ENCODE results near the gene HSD17B2. TPM values are rescaled to one million over a fixed set of nuclear protein-coding genes. Genes with fewer than 3 reads are reported as not detected.
"Not testable (repeated sequence)": the region's sequence is repeated elsewhere in the genome, so short reads cannot be mapped to it uniquely, and the experiment has no call there.

The HSD17B2 gene
- total RNA-seq, 1 donor from 2014 or later, result 0.47 TPM

GRCh38 chr16:82082543-82083244 is 47.6 kb downstream of the HSD17B2 start:
- no peak for DNase-seq

GRCh38 chr16:82083710-82084353 is 48.8 kb downstream of the HSD17B2 start:
- DNase-seq, result no peak

GRCh38 chr16:82085011-82085779 is 50.1 kb downstream of the HSD17B2 start:
- DNase-seq, result no peak

- DNase-seq, result no peak
Observed at GRCh38 chr16:82088483-82088882, 53.4 kb downstream of the HSD17B2 start.

- DNase-seq, result no peak
Observed at GRCh38 chr16:82091241-82091640, 56.2 kb downstream of the HSD17B2 start.

GRCh38 chr16:82092711-82093110 is 57.7 kb downstream of the HSD17B2 start:
- no peak for DNase-seq

GRCh38 chr16:82093666-82094300 is 58.7 kb downstream of the HSD17B2 start:
- no peak for DNase-seq

GRCh38 chr16:82094942-82095540 is 60.0 kb downstream of the HSD17B2 start:
- no peak for DNase-seq

GRCh38 chr16:82096641-82097040 is 61.6 kb downstream of the HSD17B2 start:
- DNase-seq, result no peak

- no peak for DNase-seq
Observed at GRCh38 chr16:82105107-82105506, 70.1 kb downstream of the HSD17B2 start.

- no peak for DNase-seq
Observed at GRCh38 chr16:82108100-82108499, 73.0 kb downstream of the HSD17B2 start.

GRCh38 chr16:82108774-82109173 is 73.7 kb downstream of the HSD17B2 start:
- no peak for DNase-seq

- DNase-seq, result not testable (repeated sequence)
Observed at GRCh38 chr16:82109266-82109665, 74.2 kb downstream of the HSD17B2 start.

GRCh38 chr16:82111944-82112343 is 76.9 kb downstream of the HSD17B2 start:
- no peak for DNase-seq

- no peak for DNase-seq
Observed at GRCh38 chr16:82113741-82114140, 78.7 kb downstream of the HSD17B2 start.

GRCh38 chr16:82116535-82116934 is 81.5 kb downstream of the HSD17B2 start:
- no peak for DNase-seq

- DNase-seq, result no peak
Observed at GRCh38 chr16:82118749-82119148, 83.7 kb downstream of the HSD17B2 start.

- no peak for DNase-seq
Observed at GRCh38 chr16:82119405-82119804, 84.4 kb downstream of the HSD17B2 start.

- DNase-seq, result no peak
Observed at GRCh38 chr16:82124651-82125050, 89.6 kb downstream of the HSD17B2 start.

- no peak for DNase-seq
Observed at GRCh38 chr16:82129881-82130280, 94.8 kb downstream of the HSD17B2 start.

GRCh38 chr16:82133798-82134197 is 98.7 kb downstream of the HSD17B2 start:
- DNase-seq, result no peak

- DNase-seq, result no peak
Observed at GRCh38 chr16:82134846-82135245, 99.8 kb downstream of the HSD17B2 start.

Data from occipital lobe (tissue), 2 donors.